ENCODE data around the gene NXPH2. TPM values are rescaled to one million over a fixed set of nuclear protein-coding genes. Genes with fewer than 3 reads are reported as not detected.

Gene NXPH2
- total RNA-seq, 2 experiments from 2014 or later = not detected

DNA sequence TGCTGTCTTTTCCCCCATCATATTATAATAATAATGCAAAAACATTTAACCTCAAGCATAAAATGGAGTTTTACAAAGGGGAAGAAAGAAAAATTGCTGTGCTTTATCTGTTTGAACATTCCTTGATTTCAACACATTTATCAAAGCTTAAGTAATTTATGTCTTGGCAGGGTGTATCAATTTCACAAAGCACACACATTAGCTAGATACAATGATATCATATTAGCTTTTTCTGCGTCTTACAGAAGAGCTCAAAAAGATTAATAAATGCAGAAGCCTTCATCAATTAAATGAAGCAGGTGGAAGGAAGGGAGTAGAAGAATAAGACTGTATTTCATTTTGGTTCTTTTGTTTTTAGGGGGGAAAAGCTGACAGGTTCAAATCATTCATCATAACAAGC, 103.0 kb downstream of the NXPH2 start:
- ATAC-seq (ENCODE audit: poor library complexity) (no peak), DNase-seq (no peak)
- intact Hi-C loops (cut with DNase I, micrococcal nuclease) = no loop called here
- no peak overlapping the region for H3K27ac ChIP-seq (ENCODE audit: low read depth in 1 of 2, low read length in 2 of 2)
- no peaks in the 10 kb centered on the region for H3K9me3 ChIP-seq (ENCODE audit: control insufficient read depth in 1 of 2, insufficient read depth in 1 of 2, low read length in 2 of 2)
- H3K36me3 Mint-ChIP-seq (ENCODE audit: low read depth) = no peaks in the 10 kb centered on the region
- TF ChIP-seq, protein P1, sequence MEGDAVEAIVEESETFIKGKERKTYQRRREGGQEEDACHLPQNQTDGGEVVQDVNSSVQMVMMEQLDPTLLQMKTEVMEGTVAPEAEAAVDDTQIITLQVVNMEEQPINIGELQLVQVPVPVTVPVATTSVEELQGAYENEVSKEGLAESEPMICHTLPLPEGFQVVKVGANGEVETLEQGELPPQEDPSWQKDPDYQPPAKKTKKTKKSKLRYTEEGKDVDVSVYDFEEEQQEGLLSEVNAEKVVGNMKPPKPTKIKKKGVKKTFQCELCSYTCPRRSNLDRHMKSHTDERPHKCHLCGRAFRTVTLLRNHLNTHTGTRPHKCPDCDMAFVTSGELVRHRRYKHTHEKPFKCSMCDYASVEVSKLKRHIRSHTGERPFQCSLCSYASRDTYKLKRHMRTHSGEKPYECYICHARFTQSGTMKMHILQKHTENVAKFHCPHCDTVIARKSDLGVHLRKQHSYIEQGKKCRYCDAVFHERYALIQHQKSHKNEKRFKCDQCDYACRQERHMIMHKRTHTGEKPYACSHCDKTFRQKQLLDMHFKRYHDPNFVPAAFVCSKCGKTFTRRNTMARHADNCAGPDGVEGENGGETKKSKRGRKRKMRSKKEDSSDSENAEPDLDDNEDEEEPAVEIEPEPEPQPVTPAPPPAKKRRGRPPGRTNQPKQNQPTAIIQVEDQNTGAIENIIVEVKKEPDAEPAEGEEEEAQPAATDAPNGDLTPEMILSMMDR (IDR thresholded peaks at IDR 0.05) = no peak
- no peaks in the 10 kb centered on the region for H3K4me1 ChIP-seq (ENCODE audit: insufficient read depth, low read length)
- no peak overlapping the region for H3K4me3 Mint-ChIP-seq
- POLR2A ChIA-PET = no interaction called here
- H3K27me3 ChIP-seq (ENCODE audit: control insufficient read depth in 1 of 2, insufficient read depth in 2 of 2, low read length in 2 of 2) = peaks cover 0 to 5% of the 10 kb centered on the region in 2 experiments
- no peak overlapping the region for H3K4me3 ChIP-seq (ENCODE audit: low read length)
- CTCF ChIA-PET = interaction anchor here (1.1 kb wide), 1 partner anchor 16 kb away, joined by 3 read pairs; no protein-coding TSS in a partner anchor
- no peaks in the 10 kb centered on the region for H3K4me1 Mint-ChIP-seq (ENCODE audit: low read depth)
- peaks cover 15% of the 10 kb centered on the region for H3K27me3 Mint-ChIP-seq
- H3K27ac Mint-ChIP-seq = no peak overlapping the region
- no peaks in the 10 kb centered on the region for H3K36me3 ChIP-seq (ENCODE audit: insufficient read depth, low read length)
- no peaks in the 10 kb centered on the region for H3K9me3 Mint-ChIP-seq

GRCh38 chr2:138676619-138677021, 103.6 kb downstream of the NXPH2 start:
- ATAC-seq (ENCODE audit: poor library complexity) = no peak
- Histone ChIP-seq H3K27me3 (ENCODE audit: control insufficient read depth in 1 of 2, insufficient read depth in 2 of 2, low read length in 2 of 2) (peaks cover 0 to 5% of the 10 kb centered on the region in 2 experiments), H3K36me3 (ENCODE audit: insufficient read depth, low read length) (no peaks in the 10 kb centered on the region), H3K27ac (ENCODE audit: low read depth in 1 of 2, low read length in 2 of 2) (no peak overlapping the region), H3K4me3 (ENCODE audit: low read length) (no peak overlapping the region), H3K4me1 (ENCODE audit: insufficient read depth, low read length) (no peaks in the 10 kb centered on the region), H3K9me3 (ENCODE audit: control insufficient read depth in 1 of 2, insufficient read depth in 1 of 2, low read length in 2 of 2) (no peaks in the 10 kb centered on the region)
- no peak overlapping the region for H3K27ac Mint-ChIP-seq
- ChIA-PET CTCF (interaction anchor here (1.1 kb wide), 1 partner anchor 15 kb away, joined by 3 read pairs; no protein-coding TSS in a partner anchor), POLR2A (no interaction called here)
- H3K36me3 Mint-ChIP-seq (ENCODE audit: low read depth) = no peaks in the 10 kb centered on the region
- no peak overlapping the region for H3K4me3 Mint-ChIP-seq
- no peaks in the 10 kb centered on the region for H3K9me3 Mint-ChIP-seq
- no peaks in the 10 kb centered on the region for H3K4me1 Mint-ChIP-seq (ENCODE audit: low read depth)
- intact Hi-C loops (cut with DNase I, micrococcal nuclease) = no loop called here
- DNase-seq = no peak
- peaks cover 13% of the 10 kb centered on the region for H3K27me3 Mint-ChIP-seq
- TF ChIP-seq, protein P1 (IDR thresholded peaks at IDR 0.05) = no peak

- ATAC-seq (ENCODE audit: poor library complexity) = no peak
- CTCF ChIA-PET = no interaction called here
- no peaks in the 10 kb centered on the region for H3K36me3 ChIP-seq (ENCODE audit: insufficient read depth, low read length)
Observed at GRCh38 chr2:138671566-138671965, 108.6 kb downstream of the NXPH2 start.

More at GRCh38 chr2:138671566-138671965, 108.6 kb downstream of the NXPH2 start:
- TF ChIP-seq, protein P1 (IDR thresholded peaks at IDR 0.05) = no peak
- Histone ChIP-seq H3K27me3 (ENCODE audit: control insufficient read depth in 1 of 2, insufficient read depth in 2 of 2, low read length in 2 of 2) (no peaks in the 10 kb centered on the region), H3K9me3 (ENCODE audit: control insufficient read depth in 1 of 2, insufficient read depth in 1 of 2, low read length in 2 of 2) (no peaks in the 10 kb centered on the region), H3K4me3 (ENCODE audit: low read length) (no peak overlapping the region), H3K27ac (ENCODE audit: low read depth in 1 of 2, low read length in 2 of 2) (no peak overlapping the region), H3K4me1 (ENCODE audit: insufficient read depth, low read length) (no peaks in the 10 kb centered on the region)
- H3K4me1 Mint-ChIP-seq (ENCODE audit: low read depth) = no peaks in the 10 kb centered on the region
- peaks cover 7% of the 10 kb centered on the region for H3K27me3 Mint-ChIP-seq
- no peak for DNase-seq
- no peak overlapping the region for H3K4me3 Mint-ChIP-seq
- no peaks in the 10 kb centered on the region for H3K36me3 Mint-ChIP-seq (ENCODE audit: low read depth)
- no peak overlapping the region for H3K27ac Mint-ChIP-seq
- POLR2A ChIA-PET = no interaction called here
- intact Hi-C loops (cut with DNase I, micrococcal nuclease) = no loop called here
- no peaks in the 10 kb centered on the region for H3K9me3 Mint-ChIP-seq
